ENCODE measurements around the gene AAMDC.

Gene AAMDC

DNA sequence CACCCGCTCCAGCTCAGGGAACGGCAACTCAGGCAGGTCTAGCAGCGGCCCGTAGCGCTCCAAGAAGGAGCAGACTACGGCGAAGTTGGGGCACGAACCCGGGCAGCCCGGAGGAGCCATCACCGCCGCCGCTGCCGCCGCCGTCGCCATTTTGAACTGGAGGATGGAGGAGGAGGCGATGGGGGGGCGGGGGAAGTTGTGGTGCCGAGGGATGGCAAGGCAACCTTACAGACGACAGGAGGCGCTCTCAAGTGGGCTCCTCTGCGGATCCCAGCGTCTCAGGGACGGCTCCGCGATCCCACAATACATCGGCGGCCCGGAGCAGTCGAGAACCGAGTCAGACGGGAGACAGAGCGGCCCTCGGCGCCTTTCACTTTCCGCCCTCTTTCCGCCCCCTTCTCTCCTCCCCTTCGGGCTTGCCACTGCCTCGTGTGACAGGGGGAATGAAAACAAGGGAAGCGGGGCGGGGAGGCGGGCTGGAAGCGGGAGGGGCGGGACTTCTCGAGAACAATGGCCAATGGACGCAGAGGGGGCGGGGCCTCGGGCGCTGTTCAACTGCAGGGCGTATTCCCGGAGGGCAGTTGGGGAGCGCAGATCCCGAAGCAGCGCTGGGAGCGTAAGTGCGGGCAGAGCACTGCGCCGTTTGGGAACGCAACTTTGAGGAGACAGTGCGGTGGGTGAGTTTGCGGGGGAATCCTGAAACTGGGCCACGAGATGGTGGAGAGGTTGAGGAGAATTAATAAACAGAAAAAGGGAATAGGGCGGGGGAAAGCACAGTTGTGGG is at the start of gene AAMDC, which contains the start of gene RSF1:
Gene AAMDC, plus strand, starts transcription at position 580 of the 784 bp plus-strand sequence. CDS start 21,353 bp downstream, outside the sequence.
Gene RSF1, minus strand, starts transcription at position 158 of the 784 bp plus-strand sequence. Its CDS starts 8 bp downstream, at position 150.
- H3K27ac ChIP-seq (ENCODE audit: low read depth, low read length) = peak within 1 kb of the TSS; percentile 93
- H3K4me1 ChIP-seq (ENCODE audit: control insufficient read depth in 5 of 5, insufficient read depth in 5 of 5, low read length in 5 of 5) = peaks cover 3 to 44% (median 34%) of the 10 kb centered on the region in 5 donors
- H3K36me3 ChIP-seq (ENCODE audit: control insufficient read depth in 5 of 5, insufficient read depth in 5 of 5, low read length in 5 of 5) = no peaks in the 10 kb centered on the region

GRCh38 chr11:77775936-77776335 is 45.0 kb upstream of the AAMDC start:
- Histone ChIP-seq H3K27ac (ENCODE audit: low read depth, low read length) (no peak overlapping the region), H3K9me3 (ENCODE audit: control insufficient read depth in 5 of 5, low read length in 5 of 5) (no peaks in the 10 kb centered on the region), H3K36me3 (ENCODE audit: control insufficient read depth in 5 of 5, insufficient read depth in 5 of 5, low read length in 5 of 5) (no peaks in the 10 kb centered on the region), H3K9ac (ENCODE audit: low read length in 5 of 5) (no peak overlapping the region), H3K4me1 (ENCODE audit: control insufficient read depth in 5 of 5, insufficient read depth in 5 of 5, low read length in 5 of 5) (peaks cover 0 to 8% (median 5%) of the 10 kb centered on the region in 5 donors), H3K27me3 (ENCODE audit: control insufficient read depth in 5 of 5, insufficient read depth in 4 of 5, low read length in 5 of 5) (no peaks in the 10 kb centered on the region), H3K4me3 (ENCODE audit: low read depth in 1 of 5, low read length in 5 of 5) (no peak overlapping the region)

More for the DNA sequence above, at the start of gene AAMDC, which contains the start of gene RSF1:
- H3K27me3 ChIP-seq (ENCODE audit: control insufficient read depth in 5 of 5, insufficient read depth in 4 of 5, low read length in 5 of 5) = no peaks in the 10 kb centered on the region
- no peaks in the 10 kb centered on the region for H3K9me3 ChIP-seq (ENCODE audit: control insufficient read depth in 5 of 5, low read length in 5 of 5)
- H3K4me3 ChIP-seq (ENCODE audit: low read depth in 1 of 5, low read length in 5 of 5) = peak within 1 kb of the TSS; percentile 94 to 99 (median 96)
- peak within 1 kb of the TSS; percentile 79 to 95 (median 90) for H3K9ac ChIP-seq (ENCODE audit: low read length in 5 of 5)

DNA sequence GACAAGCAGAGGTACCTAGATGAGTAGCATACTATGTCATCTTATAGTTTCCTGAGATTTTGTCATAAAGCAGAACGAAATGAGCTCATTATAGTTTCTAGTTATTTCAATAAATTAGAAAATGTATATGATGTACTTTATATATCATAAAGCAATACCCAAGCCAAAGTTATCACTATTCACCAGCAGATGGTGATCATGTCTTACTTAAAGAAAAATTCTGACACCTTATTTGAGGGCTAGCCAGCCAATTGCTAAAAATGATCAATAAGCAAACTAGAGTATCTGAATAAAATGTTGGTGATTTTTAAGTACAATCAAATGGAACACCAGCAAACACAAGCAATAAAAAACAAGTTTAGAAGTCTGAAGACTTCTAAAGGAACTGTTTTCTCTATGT is 44.5 kb upstream of the AAMDC start:
- Histone ChIP-seq H3K27ac (ENCODE audit: low read depth, low read length) (no peak overlapping the region), H3K9me3 (ENCODE audit: control insufficient read depth in 5 of 5, low read length in 5 of 5) (no peaks in the 10 kb centered on the region), H3K27me3 (ENCODE audit: control insufficient read depth in 5 of 5, insufficient read depth in 4 of 5, low read length in 5 of 5) (no peaks in the 10 kb centered on the region), H3K36me3 (ENCODE audit: control insufficient read depth in 5 of 5, insufficient read depth in 5 of 5, low read length in 5 of 5) (no peaks in the 10 kb centered on the region), H3K4me3 (ENCODE audit: low read depth in 1 of 5, low read length in 5 of 5) (no peak overlapping the region), H3K4me1 (ENCODE audit: control insufficient read depth in 5 of 5, insufficient read depth in 5 of 5, low read length in 5 of 5) (peaks cover 0 to 2% (median 0%) of the 10 kb centered on the region in 5 donors), H3K9ac (ENCODE audit: low read length in 5 of 5) (no peak overlapping the region)

- no peaks in the 10 kb centered on the region for H3K9me3 ChIP-seq (ENCODE audit: control insufficient read depth in 5 of 5, low read length in 5 of 5)
- no peaks in the 10 kb centered on the region for H3K36me3 ChIP-seq (ENCODE audit: control insufficient read depth in 5 of 5, insufficient read depth in 5 of 5, low read length in 5 of 5)
- H3K4me3 ChIP-seq (ENCODE audit: low read depth in 1 of 5, low read length in 5 of 5) = no peak overlapping the region
- no peak overlapping the region for H3K27ac ChIP-seq (ENCODE audit: low read depth, low read length)
- no peaks in the 10 kb centered on the region for H3K27me3 ChIP-seq (ENCODE audit: control insufficient read depth in 5 of 5, insufficient read depth in 4 of 5, low read length in 5 of 5)
- H3K4me1 ChIP-seq (ENCODE audit: control insufficient read depth in 5 of 5, insufficient read depth in 5 of 5, low read length in 5 of 5) = no peaks in the 10 kb centered on the region
- H3K9ac ChIP-seq (ENCODE audit: low read length in 5 of 5) = no peak overlapping the region
These were observed 42.8 kb upstream of the AAMDC start for GRCh38 chr11:77778118-77778517.

GRCh38 chr11:77778549-77778948 is 42.4 kb upstream of the AAMDC start:
- Histone ChIP-seq H3K4me1 (ENCODE audit: control insufficient read depth in 5 of 5, insufficient read depth in 5 of 5, low read length in 5 of 5) (no peaks in the 10 kb centered on the region), H3K9me3 (ENCODE audit: control insufficient read depth in 5 of 5, low read length in 5 of 5) (no peaks in the 10 kb centered on the region), H3K27ac (ENCODE audit: low read depth, low read length) (no peak overlapping the region), H3K36me3 (ENCODE audit: control insufficient read depth in 5 of 5, insufficient read depth in 5 of 5, low read length in 5 of 5) (no peaks in the 10 kb centered on the region), H3K27me3 (ENCODE audit: control insufficient read depth in 5 of 5, insufficient read depth in 4 of 5, low read length in 5 of 5) (no peaks in the 10 kb centered on the region), H3K4me3 (ENCODE audit: low read depth in 1 of 5, low read length in 5 of 5) (no peak overlapping the region), H3K9ac (ENCODE audit: low read length in 5 of 5) (no peak overlapping the region)

- Histone ChIP-seq H3K36me3 (ENCODE audit: control insufficient read depth in 5 of 5, insufficient read depth in 5 of 5, low read length in 5 of 5) (no peaks in the 10 kb centered on the region), H3K9me3 (ENCODE audit: control insufficient read depth in 5 of 5, low read length in 5 of 5) (no peaks in the 10 kb centered on the region), H3K27me3 (ENCODE audit: control insufficient read depth in 5 of 5, insufficient read depth in 4 of 5, low read length in 5 of 5) (no peaks in the 10 kb centered on the region), H3K4me1 (ENCODE audit: control insufficient read depth in 5 of 5, insufficient read depth in 5 of 5, low read length in 5 of 5) (peaks cover 0 to 4% (median 0%) of the 10 kb centered on the region in 5 donors), H3K27ac (ENCODE audit: low read depth, low read length) (no peak overlapping the region), H3K4me3 (ENCODE audit: low read depth in 1 of 5, low read length in 5 of 5) (no peak overlapping the region), H3K9ac (ENCODE audit: low read length in 5 of 5) (no peak overlapping the region)
These were observed 41.0 kb upstream of the AAMDC start for GRCh38 chr11:77779935-77780334.

- Histone ChIP-seq H3K27ac (ENCODE audit: low read depth, low read length) (no peak overlapping the region), H3K36me3 (ENCODE audit: control insufficient read depth in 5 of 5, insufficient read depth in 5 of 5, low read length in 5 of 5) (no peaks in the 10 kb centered on the region), H3K4me3 (ENCODE audit: low read depth in 1 of 5, low read length in 5 of 5) (no peak overlapping the region), H3K4me1 (ENCODE audit: control insufficient read depth in 5 of 5, insufficient read depth in 5 of 5, low read length in 5 of 5) (peaks cover 0 to 9% (median 0%) of the 10 kb centered on the region in 5 donors), H3K27me3 (ENCODE audit: control insufficient read depth in 5 of 5, insufficient read depth in 4 of 5, low read length in 5 of 5) (no peaks in the 10 kb centered on the region), H3K9me3 (ENCODE audit: control insufficient read depth in 5 of 5, low read length in 5 of 5) (no peaks in the 10 kb centered on the region), H3K9ac (ENCODE audit: low read length in 5 of 5) (no peak overlapping the region)
These were observed 37.9 kb upstream of the AAMDC start for GRCh38 chr11:77783025-77783424.

- H3K4me1 ChIP-seq (ENCODE audit: control insufficient read depth in 5 of 5, insufficient read depth in 5 of 5, low read length in 5 of 5) = peaks cover 0 to 9% (median 2%) of the 10 kb centered on the region in 5 donors
These were observed 36.4 kb upstream of the AAMDC start for GRCh38 chr11:77784572-77784971.

DNA sequence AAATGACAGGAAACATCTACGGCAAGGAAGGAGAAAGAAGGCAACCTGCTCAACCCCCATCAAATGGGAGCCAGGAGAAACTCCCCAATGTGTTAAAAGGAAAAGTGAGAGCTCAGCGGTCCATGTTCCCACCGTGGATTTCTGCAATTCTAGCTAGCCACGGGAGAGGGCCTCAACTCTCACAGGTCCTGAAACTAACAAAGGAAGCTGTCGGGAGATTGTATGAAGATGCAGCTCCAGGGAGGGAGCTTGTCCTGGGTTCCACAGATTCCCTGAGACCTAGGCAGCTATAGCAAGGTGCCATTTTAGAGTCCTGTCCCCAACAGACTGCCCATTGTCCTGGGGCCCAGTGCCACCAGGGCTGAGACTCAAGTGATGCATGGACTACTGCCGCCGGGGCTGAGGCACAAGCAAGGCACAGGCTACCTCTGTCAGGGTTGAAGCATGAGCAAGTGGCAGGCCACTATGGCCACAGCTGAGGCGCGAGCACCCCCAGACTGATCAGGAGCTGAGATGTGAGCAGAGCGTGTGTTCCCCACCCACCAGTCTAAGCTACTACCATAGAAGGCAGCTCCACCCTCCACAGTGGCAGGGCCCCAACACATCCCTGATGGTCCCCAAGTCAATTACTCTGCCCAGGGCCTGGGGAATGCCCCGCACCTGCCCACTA is 31.7 kb upstream of the AAMDC start:
- Histone ChIP-seq H3K4me1 (ENCODE audit: control insufficient read depth in 5 of 5, insufficient read depth in 5 of 5, low read length in 5 of 5) (peaks cover 0 to 11% (median 2%) of the 10 kb centered on the region in 5 donors), H3K27ac (ENCODE audit: low read depth, low read length) (no peak overlapping the region), H3K4me3 (ENCODE audit: low read depth in 1 of 5, low read length in 5 of 5) (no peak overlapping the region), H3K9ac (ENCODE audit: low read length in 5 of 5) (no peak overlapping the region), H3K27me3 (ENCODE audit: control insufficient read depth in 5 of 5, insufficient read depth in 4 of 5, low read length in 5 of 5) (no peaks in the 10 kb centered on the region), H3K36me3 (ENCODE audit: control insufficient read depth in 5 of 5, insufficient read depth in 5 of 5, low read length in 5 of 5) (peaks cover 0 to 5% (median 0%) of the 10 kb centered on the region in 5 donors), H3K9me3 (ENCODE audit: control insufficient read depth in 5 of 5, low read length in 5 of 5) (no peaks in the 10 kb centered on the region)

More at GRCh38 chr11:77784572-77784971, 36.4 kb upstream of the AAMDC start:
- Histone ChIP-seq H3K4me3 (ENCODE audit: low read depth in 1 of 5, low read length in 5 of 5) (no peak overlapping the region), H3K9me3 (ENCODE audit: control insufficient read depth in 5 of 5, low read length in 5 of 5) (no peaks in the 10 kb centered on the region), H3K27me3 (ENCODE audit: control insufficient read depth in 5 of 5, insufficient read depth in 4 of 5, low read length in 5 of 5) (no peaks in the 10 kb centered on the region), H3K9ac (ENCODE audit: low read length in 5 of 5) (no peak overlapping the region), H3K36me3 (ENCODE audit: control insufficient read depth in 5 of 5, insufficient read depth in 5 of 5, low read length in 5 of 5) (peaks cover 0 to 3% (median 0%) of the 10 kb centered on the region in 5 donors), H3K27ac (ENCODE audit: low read depth, low read length) (no peak overlapping the region)
